Left cardiac atrium (tissue), 4 donors: ENCODE measurements around the gene OR51A7. TPM values are rescaled to one million over a fixed set of nuclear protein-coding genes. Genes with fewer than 3 reads are reported as not detected.
"Not testable (repeated sequence)": the region's sequence is repeated elsewhere in the genome, so short reads cannot be mapped to it uniquely, and the experiment has no call there.

ENCODE experiments used
- ATAC-seq, 2 donors: fragments of 200-7000 bp; cut with Tn5 transposase; one replicate each; pipeline ENCODE4 v1.9.1; 2020; ENCODE audit warnings: mild to moderate bottlenecking in 2 of 2, moderate library complexity in 2 of 2
- DNase-seq: peaks from one replicate; pipeline ENCODE4 v3.0.0-alpha.2; 2020
- intact Hi-C, 2 donors: fragments of 100-400 bp; cut with DNase I; formaldehyde crosslinking; loops; one replicate each; pipeline versions ENCODE4 v1.14.1 to v1.15.1; 2022 to 2023
- total RNA-seq, 2 donors: library from RNA; stranded (reverse); fragmentation: NEBNext Ultra II Directional; extraction: Animal tissue kit (Norgen Biotek cat#: 25700); gene quantifications; one replicate each; pipeline ENCODE4 v1.2.1, GENCODE V29; 2021
- donor health status: DM: no; HTN: yes; CAD: no.
- donor health status: DM: no; HTN: yes; CAD: no; lungs with severe emphysema.
- donor health status: DM: yes; HTN: yes; CAD: no.
- donor health status: Dilated cardiomyopathy.

OR51A7 gene
- total RNA-seq, 2 donors from 2014 or later: not detected

DNA sequence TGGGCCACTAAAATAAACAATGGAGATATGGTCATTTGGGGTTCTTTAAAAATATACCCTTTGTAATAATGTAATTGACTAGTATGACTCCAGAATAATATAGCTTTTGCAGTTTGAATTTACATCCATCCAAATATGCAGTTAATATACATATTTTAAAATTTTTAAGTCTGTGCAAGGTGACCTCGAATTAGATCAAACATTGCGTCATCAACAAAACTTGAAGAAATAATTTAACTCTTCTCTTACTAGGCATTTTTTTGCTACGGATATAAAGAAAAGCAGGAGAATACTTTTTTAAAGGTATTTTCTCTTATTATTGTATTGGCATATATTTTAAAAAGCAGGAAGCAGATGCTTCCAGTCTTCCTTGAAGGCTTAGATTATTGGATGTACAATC is 33.2 kb downstream of the OR51A7 start:
- DNase-seq: no peak
- ATAC-seq: no peak
- intact Hi-C loops: no loop called here

DNA sequence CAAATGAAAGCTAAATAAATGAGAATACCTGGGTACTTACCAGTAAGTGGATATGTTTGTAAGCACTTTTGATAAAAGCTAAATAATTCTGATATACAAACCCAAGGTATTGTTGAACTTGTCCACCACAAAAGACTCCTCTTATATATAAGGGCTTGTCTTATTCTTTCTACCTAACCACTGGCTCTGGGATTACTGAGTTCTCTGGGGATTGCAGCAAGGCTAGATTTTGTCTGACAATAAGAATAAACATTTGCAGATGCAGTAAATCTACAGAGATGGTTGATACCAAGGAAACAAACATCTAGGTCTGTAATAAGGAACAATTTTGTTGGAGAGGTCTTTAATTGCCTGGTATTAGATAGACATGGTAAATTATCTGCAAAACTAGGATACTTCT is 43.9 kb downstream of the OR51A7 start, which contains the start of gene OR51A4:
TSS of gene OR51A4 (minus strand) at position 101 of the 400 bp plus-strand sequence. CDS start 505 bp downstream, outside the sequence.
- no peak for ATAC-seq
- no peak for DNase-seq
- intact Hi-C loops: no loop called here

DNA sequence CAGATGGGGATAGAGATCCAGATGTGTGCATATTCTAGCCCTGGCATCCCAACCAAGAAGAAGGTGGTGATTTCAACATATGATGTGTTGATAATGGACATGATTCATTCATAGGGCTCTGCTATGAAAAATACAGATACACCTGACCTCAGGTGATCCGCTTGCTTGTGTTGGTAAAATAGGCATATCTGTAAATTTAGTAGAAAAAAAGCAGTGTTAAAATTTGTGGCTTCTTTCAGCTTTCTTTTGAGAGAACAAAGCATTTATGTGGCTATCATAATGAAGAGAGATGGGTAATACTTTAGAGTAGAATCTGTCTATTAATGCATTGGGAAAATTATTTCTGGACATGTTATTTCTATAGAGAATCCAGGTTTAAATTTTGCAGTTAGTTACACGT is 52.0 kb downstream of the OR51A7 start, which contains the start of gene OR51A2:
TSS of gene OR51A2 (minus strand) at position 101 of the 400 bp plus-strand sequence. CDS start at position 101, 0 bp downstream.
- intact Hi-C loops, DNase-seq, ATAC-seq: not testable (repeated sequence)

DNA sequence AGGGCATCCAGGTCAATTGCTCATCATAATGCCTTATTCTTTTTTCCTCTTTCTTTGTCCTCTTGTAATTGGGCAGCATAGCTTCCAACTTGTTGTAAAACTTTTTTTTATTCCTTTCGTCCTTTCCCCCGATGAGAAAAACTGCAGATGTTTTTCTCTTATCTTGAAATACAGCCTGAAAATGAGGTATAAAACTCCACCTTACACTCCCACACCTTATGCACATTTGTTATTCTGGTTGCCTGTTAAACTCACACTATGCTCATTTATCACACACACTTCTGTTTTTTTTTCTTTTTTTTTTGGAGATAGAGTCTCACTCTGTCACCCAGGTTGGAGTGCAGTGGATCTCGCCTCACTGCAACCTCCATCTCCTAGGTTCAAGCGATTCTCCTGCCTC is 53.8 kb downstream of the OR51A7 start:
- ATAC-seq (no peak), DNase-seq (no peak)
- intact Hi-C loops: no loop called here

Other genes with a start within 250 kb of the OR51A7 start
- under 1 TPM; 0.09 to 0.31 TPM for gene OR51E2, start 205.9 kb upstream of the OR51A7 start, total RNA-seq
- not detected for gene MMP26, start 199.0 kb upstream of the OR51A7 start, total RNA-seq
- gene OR51F1, start 133.8 kb upstream of the OR51A7 start, total RNA-seq: not detected
- gene OR52R1, start 99.4 kb upstream of the OR51A7 start, total RNA-seq: not detected
- not detected for gene OR51F2, start 82.5 kb upstream of the OR51A7 start, total RNA-seq
- not detected for gene OR51S1, start 54.6 kb upstream of the OR51A7 start, total RNA-seq
- gene OR51T1, start 21.9 kb upstream of the OR51A7 start, total RNA-seq: not detected
- not detected for gene OR51G2, start 15.6 kb downstream of the OR51A7 start, total RNA-seq
- gene OR51G1, start 20.6 kb downstream of the OR51A7 start, total RNA-seq: not detected
- gene OR51A4, start 43.8 kb downstream of the OR51A7 start, total RNA-seq: not detected
- gene OR51A2, start 51.9 kb downstream of the OR51A7 start, total RNA-seq: not detected
- gene OR51L1, start 91.1 kb downstream of the OR51A7 start, total RNA-seq: not detected
- not detected for gene OR52J3, start 142.7 kb downstream of the OR51A7 start, total RNA-seq
- not detected for gene OR52E2, start 155.8 kb downstream of the OR51A7 start, total RNA-seq
- not detected for gene OR52E1, start 165.8 kb downstream of the OR51A7 start, total RNA-seq
- gene OR52A5, start 234.6 kb downstream of the OR51A7 start, total RNA-seq: not detected